Measurements from ENCODE around the gene DYNC1I2. TPM values are rescaled to one million over a fixed set of nuclear protein-coding genes. Genes with fewer than 3 reads are reported as not detected.

Gene DYNC1I2
- total RNA-seq, 1 donor from 2014 or later: 121 TPM

DNA sequence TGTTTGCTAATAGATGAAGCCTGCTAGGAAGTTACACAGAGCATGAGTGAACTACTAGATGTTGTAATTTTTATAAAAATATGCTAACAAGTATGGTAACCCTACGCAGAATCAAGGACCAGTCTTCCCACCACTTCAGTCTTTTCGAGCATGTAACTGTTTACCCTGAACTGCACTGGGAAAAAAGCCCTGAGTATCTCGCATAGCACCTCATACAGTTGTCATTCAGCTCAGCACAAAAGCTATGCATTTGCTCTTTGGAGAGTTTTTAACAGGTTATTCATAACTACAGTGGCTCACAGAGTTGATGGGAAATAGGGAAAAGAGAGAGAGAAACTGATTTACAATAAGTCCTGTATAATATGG lies 42.7 kb downstream of the DYNC1I2 start:
- Mint-ChIP-seq H3K27ac (ENCODE audit: unreplicated experiment) (no peak overlapping the region), H3K9me3 (ENCODE audit: unreplicated experiment) (no peaks in the 10 kb centered on the region), H3K4me1 (ENCODE audit: low read depth, unreplicated experiment) (peaks cover 7% of the 10 kb centered on the region), H3K36me3 (ENCODE audit: low read depth, unreplicated experiment) (peaks cover 14% of the 10 kb centered on the region), H3K4me3 (ENCODE audit: unreplicated experiment) (no peak overlapping the region), H3K27me3 (ENCODE audit: low read depth, unreplicated experiment) (no peaks in the 10 kb centered on the region)
- Histone ChIP-seq H4K20me1 (ENCODE audit: insufficient read depth, low read length) (no peaks in the 10 kb centered on the region), H3K27ac (ENCODE audit: low read depth, low read length) (no peak overlapping the region), H3K27me3 (ENCODE audit: insufficient read depth, low read length) (no peaks in the 10 kb centered on the region), H3K9me3 (ENCODE audit: insufficient read depth, low read depth, low read length) (no peaks in the 10 kb centered on the region), H3K4me3 (ENCODE audit: insufficient read depth, low read depth, low read length) (no peak overlapping the region), H3K79me2 (ENCODE audit: insufficient read depth, low read length) (no peaks in the 10 kb centered on the region), H3K36me3 (ENCODE audit: insufficient read depth, low read length) (peaks cover 56% of the 10 kb centered on the region), H2AFZ (ENCODE audit: low read depth, low read length) (no peak overlapping the region), H3K4me1 (ENCODE audit: insufficient read depth, low read length) (no peaks in the 10 kb centered on the region), H3K4me2 (ENCODE audit: low read length) (no peak overlapping the region), H3K9ac (ENCODE audit: low read length) (no peak overlapping the region)
- no peak for DNase-seq (ENCODE audit: low read depth)
- FAIRE-seq: peak; percentile 43
- no peak for TF ChIP-seq EZH2 (IDR thresholded peaks at IDR 0.05; ENCODE audit: insufficient read depth, low read length)
- TF ChIP-seq, protein P1, sequence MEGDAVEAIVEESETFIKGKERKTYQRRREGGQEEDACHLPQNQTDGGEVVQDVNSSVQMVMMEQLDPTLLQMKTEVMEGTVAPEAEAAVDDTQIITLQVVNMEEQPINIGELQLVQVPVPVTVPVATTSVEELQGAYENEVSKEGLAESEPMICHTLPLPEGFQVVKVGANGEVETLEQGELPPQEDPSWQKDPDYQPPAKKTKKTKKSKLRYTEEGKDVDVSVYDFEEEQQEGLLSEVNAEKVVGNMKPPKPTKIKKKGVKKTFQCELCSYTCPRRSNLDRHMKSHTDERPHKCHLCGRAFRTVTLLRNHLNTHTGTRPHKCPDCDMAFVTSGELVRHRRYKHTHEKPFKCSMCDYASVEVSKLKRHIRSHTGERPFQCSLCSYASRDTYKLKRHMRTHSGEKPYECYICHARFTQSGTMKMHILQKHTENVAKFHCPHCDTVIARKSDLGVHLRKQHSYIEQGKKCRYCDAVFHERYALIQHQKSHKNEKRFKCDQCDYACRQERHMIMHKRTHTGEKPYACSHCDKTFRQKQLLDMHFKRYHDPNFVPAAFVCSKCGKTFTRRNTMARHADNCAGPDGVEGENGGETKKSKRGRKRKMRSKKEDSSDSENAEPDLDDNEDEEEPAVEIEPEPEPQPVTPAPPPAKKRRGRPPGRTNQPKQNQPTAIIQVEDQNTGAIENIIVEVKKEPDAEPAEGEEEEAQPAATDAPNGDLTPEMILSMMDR (IDR thresholded peaks at IDR 0.05; ENCODE audit: insufficient read depth, low read depth, low read length): no peak

DNA sequence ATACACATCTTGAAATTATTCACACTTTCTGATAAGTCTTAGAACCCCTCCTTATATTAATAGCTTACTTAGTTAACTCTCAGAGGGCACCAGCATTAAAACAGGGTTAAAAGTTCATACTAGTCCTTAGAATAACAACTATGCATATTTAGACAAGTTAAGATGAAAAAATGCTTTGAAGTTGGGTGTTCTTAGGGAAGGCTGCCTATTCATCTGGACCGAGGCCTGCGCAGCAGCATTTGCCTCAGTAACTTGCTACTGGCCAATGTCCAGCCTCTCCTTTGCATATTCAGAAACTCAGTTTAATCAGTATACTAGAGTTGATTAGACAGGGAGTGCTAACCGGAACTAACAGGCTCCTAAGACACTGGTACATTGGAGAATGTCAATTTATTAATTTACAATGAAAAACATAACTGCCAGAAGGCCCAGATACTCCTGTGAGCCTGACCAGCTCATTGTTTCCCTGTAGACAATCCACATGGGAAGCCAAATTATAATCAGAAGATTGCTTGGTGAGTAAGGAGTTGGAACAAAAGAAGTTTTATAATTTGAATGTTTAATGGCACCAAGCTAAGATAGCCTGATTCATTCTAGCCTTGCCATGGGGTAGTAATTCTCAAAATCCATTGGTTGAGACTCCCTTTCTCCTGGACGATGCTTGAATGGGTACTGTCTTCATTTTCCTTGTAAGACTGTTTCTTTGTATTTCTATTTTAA lies 48.9 kb downstream of the DYNC1I2 start:
- DNase-seq (ENCODE audit: low read depth) (no peak), FAIRE-seq (no peak)
- H3K4me2 ChIP-seq (ENCODE audit: low read length): no peak overlapping the region
- H3K4me3 ChIP-seq (ENCODE audit: insufficient read depth, low read depth, low read length): no peak overlapping the region
- H3K9me3 ChIP-seq (ENCODE audit: insufficient read depth, low read depth, low read length): no peaks in the 10 kb centered on the region
- no peak overlapping the region for H2AFZ ChIP-seq (ENCODE audit: low read depth, low read length)
- H3K79me2 ChIP-seq (ENCODE audit: insufficient read depth, low read length): no peaks in the 10 kb centered on the region
- Mint-ChIP-seq H3K27ac (ENCODE audit: unreplicated experiment) (no peak overlapping the region), H3K4me1 (ENCODE audit: low read depth, unreplicated experiment) (peaks cover 7% of the 10 kb centered on the region), H3K9me3 (ENCODE audit: unreplicated experiment) (no peaks in the 10 kb centered on the region), H3K27me3 (ENCODE audit: low read depth, unreplicated experiment) (no peaks in the 10 kb centered on the region), H3K36me3 (ENCODE audit: low read depth, unreplicated experiment) (peaks cover 13% of the 10 kb centered on the region), H3K4me3 (ENCODE audit: unreplicated experiment) (no peak overlapping the region)
- TF ChIP-seq EZH2 (IDR thresholded peaks at IDR 0.05; ENCODE audit: insufficient read depth, low read length): no peak
- TF ChIP-seq, protein P1 (IDR thresholded peaks at IDR 0.05; ENCODE audit: insufficient read depth, low read depth, low read length): no peak
- no peak overlapping the region for H3K27ac ChIP-seq (ENCODE audit: low read depth, low read length)
- H4K20me1 ChIP-seq (ENCODE audit: insufficient read depth, low read length): peaks cover 4% of the 10 kb centered on the region
- H3K9ac ChIP-seq (ENCODE audit: low read length): no peak overlapping the region
- H3K27me3 ChIP-seq (ENCODE audit: insufficient read depth, low read length): no peaks in the 10 kb centered on the region
- peaks cover 6% of the 10 kb centered on the region for H3K4me1 ChIP-seq (ENCODE audit: insufficient read depth, low read length)
- H3K36me3 ChIP-seq (ENCODE audit: insufficient read depth, low read length): peaks cover 27% of the 10 kb centered on the region

DNA sequence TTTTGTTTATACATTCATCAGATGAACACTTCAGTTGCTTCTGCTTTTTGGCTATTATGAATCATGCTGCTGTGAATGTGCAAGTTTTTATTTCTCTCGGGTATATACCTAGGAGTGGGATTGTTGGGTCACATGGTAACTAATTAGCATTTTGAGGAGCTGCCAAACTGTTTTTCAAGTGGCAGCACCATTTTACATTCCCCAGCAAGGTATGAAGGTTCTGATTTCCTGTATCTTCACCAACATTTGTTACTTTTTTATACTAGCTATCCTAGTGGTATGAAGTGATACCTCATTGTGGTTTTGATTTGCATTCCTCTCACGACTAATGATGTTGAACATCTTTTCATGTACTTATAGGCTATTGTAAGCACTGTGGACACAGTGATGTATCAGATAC lies 53.9 kb downstream of the DYNC1I2 start:
- Mint-ChIP-seq H3K9me3 (ENCODE audit: unreplicated experiment) (no peaks in the 10 kb centered on the region), H3K4me1 (ENCODE audit: low read depth, unreplicated experiment) (peaks cover 11% of the 10 kb centered on the region), H3K27ac (ENCODE audit: unreplicated experiment) (no peak overlapping the region), H3K27me3 (ENCODE audit: low read depth, unreplicated experiment) (no peaks in the 10 kb centered on the region), H3K4me3 (ENCODE audit: unreplicated experiment) (no peak overlapping the region), H3K36me3 (ENCODE audit: low read depth, unreplicated experiment) (peaks cover 12% of the 10 kb centered on the region)
- H3K27me3 ChIP-seq (ENCODE audit: insufficient read depth, low read length): no peaks in the 10 kb centered on the region
- peaks cover 10% of the 10 kb centered on the region for H3K4me1 ChIP-seq (ENCODE audit: insufficient read depth, low read length)
- no peak overlapping the region for H3K27ac ChIP-seq (ENCODE audit: low read depth, low read length)
- peak; percentile 88 for DNase-seq (ENCODE audit: low read depth)
- H3K9me3 ChIP-seq (ENCODE audit: insufficient read depth, low read depth, low read length): no peaks in the 10 kb centered on the region
- no peak overlapping the region for H3K4me2 ChIP-seq (ENCODE audit: low read length)
- no peak overlapping the region for H3K9ac ChIP-seq (ENCODE audit: low read length)
- no peak overlapping the region for H3K4me3 ChIP-seq (ENCODE audit: insufficient read depth, low read depth, low read length)
- peaks cover 38% of the 10 kb centered on the region for H3K36me3 ChIP-seq (ENCODE audit: insufficient read depth, low read length)
- no peaks in the 10 kb centered on the region for H3K79me2 ChIP-seq (ENCODE audit: insufficient read depth, low read length)
- peak; percentile 90 for FAIRE-seq
- no peak overlapping the region for H2AFZ ChIP-seq (ENCODE audit: low read depth, low read length)
- peaks cover 15% of the 10 kb centered on the region for H4K20me1 ChIP-seq (ENCODE audit: insufficient read depth, low read length)
- TF ChIP-seq, protein P1 (IDR thresholded peaks at IDR 0.05; ENCODE audit: insufficient read depth, low read depth, low read length): no peak
- no peak for TF ChIP-seq EZH2 (IDR thresholded peaks at IDR 0.05; ENCODE audit: insufficient read depth, low read length)
